Ishikawa (cell line): ENCODE results near the gene TSPEAR.

Source experiments
- CEBPB ChIP-seq: IDR thresholded peaks from 2 replicates; pipeline ENCODE4 v1.6.1; 2012
- CREB1 ChIP-seq: IDR thresholded peaks from 2 replicates; pipeline ENCODE4 v1.6.1; 2012; ENCODE audit warnings: low read depth
- EGR1 ChIP-seq: IDR thresholded peaks from 2 replicates; pipeline ENCODE4 v1.6.1; 2012
- EP300 ChIP-seq: IDR thresholded peaks from 2 replicates; pipeline ENCODE4 v1.6.1; 2012; ENCODE audit warnings: borderline replicate concordance
- FOXM1 ChIP-seq: IDR thresholded peaks from 2 replicates; pipeline ENCODE4 v1.6.1; 2012; ENCODE audit warnings: low read depth, borderline replicate concordance
- NFIC ChIP-seq: IDR thresholded peaks from 2 replicates; pipeline ENCODE4 v1.6.1; 2012
- RAD21 ChIP-seq: IDR thresholded peaks from 2 replicates; pipeline ENCODE4 v1.6.1; 2012; ENCODE audit warnings: low read depth
- TAF1 ChIP-seq: IDR thresholded peaks from 2 replicates; pipeline ENCODE4 v1.6.1; 2012; ENCODE audit warnings: low read depth, mild to moderate bottlenecking
- TEAD4 ChIP-seq: IDR thresholded peaks from 2 replicates; pipeline ENCODE4 v1.6.1; 2012
- YY1 ChIP-seq: IDR thresholded peaks from 2 replicates; pipeline ENCODE4 v1.6.1; 2012; ENCODE audit warnings: low read depth
- TF ChIP-seq, protein P1 (sequence below): IDR thresholded peaks from 2 replicates; pipeline ENCODE4 v1.6.1; 2012; ENCODE audit warnings: low read depth, mild to moderate bottlenecking
- TF ChIP-seq, protein P2 (sequence below): IDR thresholded peaks from 2 replicates; pipeline ENCODE4 v1.6.1; 2012
- TF ChIP-seq, protein P3 (sequence below): IDR thresholded peaks from 2 replicates; pipeline ENCODE4 v1.6.1; 2012

DNA sequence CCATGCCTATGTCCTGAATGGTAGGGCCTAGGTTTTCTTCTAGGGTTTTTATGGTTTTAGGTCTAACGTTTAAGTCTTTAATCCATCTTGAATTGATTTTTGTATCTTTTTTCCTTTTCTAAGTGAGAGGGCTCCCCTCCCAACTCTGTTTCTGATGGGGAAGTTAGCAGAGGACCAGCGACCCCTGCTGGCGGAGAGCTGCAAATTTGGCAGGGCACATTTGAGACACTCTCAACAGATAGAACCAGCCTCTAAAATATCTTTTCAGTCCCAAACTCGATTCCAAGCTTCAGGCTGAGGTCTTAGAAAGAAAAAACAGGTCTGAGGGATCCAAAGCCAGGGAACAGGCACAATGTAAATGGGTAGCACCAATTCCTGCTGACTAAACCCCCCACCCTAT lies 223.5 kb downstream of the TSPEAR start:
- no peak for TF ChIP-seq NFIC
- TF ChIP-seq, protein P1, sequence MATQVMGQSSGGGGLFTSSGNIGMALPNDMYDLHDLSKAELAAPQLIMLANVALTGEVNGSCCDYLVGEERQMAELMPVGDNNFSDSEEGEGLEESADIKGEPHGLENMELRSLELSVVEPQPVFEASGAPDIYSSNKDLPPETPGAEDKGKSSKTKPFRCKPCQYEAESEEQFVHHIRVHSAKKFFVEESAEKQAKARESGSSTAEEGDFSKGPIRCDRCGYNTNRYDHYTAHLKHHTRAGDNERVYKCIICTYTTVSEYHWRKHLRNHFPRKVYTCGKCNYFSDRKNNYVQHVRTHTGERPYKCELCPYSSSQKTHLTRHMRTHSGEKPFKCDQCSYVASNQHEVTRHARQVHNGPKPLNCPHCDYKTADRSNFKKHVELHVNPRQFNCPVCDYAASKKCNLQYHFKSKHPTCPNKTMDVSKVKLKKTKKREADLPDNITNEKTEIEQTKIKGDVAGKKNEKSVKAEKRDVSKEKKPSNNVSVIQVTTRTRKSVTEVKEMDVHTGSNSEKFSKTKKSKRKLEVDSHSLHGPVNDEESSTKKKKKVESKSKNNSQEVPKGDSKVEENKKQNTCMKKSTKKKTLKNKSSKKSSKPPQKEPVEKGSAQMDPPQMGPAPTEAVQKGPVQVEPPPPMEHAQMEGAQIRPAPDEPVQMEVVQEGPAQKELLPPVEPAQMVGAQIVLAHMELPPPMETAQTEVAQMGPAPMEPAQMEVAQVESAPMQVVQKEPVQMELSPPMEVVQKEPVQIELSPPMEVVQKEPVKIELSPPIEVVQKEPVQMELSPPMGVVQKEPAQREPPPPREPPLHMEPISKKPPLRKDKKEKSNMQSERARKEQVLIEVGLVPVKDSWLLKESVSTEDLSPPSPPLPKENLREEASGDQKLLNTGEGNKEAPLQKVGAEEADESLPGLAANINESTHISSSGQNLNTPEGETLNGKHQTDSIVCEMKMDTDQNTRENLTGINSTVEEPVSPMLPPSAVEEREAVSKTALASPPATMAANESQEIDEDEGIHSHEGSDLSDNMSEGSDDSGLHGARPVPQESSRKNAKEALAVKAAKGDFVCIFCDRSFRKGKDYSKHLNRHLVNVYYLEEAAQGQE, result no peak
- TF ChIP-seq CEBPB, result no peak
- no peak for TF ChIP-seq YY1
- no peak for TF ChIP-seq EGR1
- no peak for TF ChIP-seq FOXM1
- TF ChIP-seq CREB1, result no peak
- no peak for TF ChIP-seq EP300
- no peak for TF ChIP-seq TAF1
- TF ChIP-seq RAD21, result peak; percentile 26; the same call in 1 of the 2 replicates
- TF ChIP-seq TEAD4, result no peak
- TF ChIP-seq, protein P2, sequence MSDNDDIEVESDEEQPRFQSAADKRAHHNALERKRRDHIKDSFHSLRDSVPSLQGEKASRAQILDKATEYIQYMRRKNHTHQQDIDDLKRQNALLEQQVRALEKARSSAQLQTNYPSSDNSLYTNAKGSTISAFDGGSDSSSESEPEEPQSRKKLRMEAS, result no peak
- TF ChIP-seq, protein P3, sequence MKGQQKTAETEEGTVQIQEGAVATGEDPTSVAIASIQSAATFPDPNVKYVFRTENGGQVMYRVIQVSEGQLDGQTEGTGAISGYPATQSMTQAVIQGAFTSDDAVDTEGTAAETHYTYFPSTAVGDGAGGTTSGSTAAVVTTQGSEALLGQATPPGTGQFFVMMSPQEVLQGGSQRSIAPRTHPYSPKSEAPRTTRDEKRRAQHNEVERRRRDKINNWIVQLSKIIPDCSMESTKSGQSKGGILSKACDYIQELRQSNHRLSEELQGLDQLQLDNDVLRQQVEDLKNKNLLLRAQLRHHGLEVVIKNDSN, result no peak
